Posterior cingulate gyrus (tissue), 11 donors: ENCODE measurements around the gene NDST1.
A peak's percentile ranks its signal among the peaks of the same experiment; 100 is the strongest.
"Not testable (repeated sequence)": the region's sequence is repeated elsewhere in the genome, so short reads cannot be mapped to it uniquely, and the experiment has no call there.

Source experiments
- DNase-seq, 10 donors: peaks; one replicate each; pipeline versions ENCODE4 v3.0.0 to v3.0.0-alpha.2; 2020 to 2021; ENCODE audit warnings: mixed read lengths in 3 of 10
- intact Hi-C: fragments of 100-400 bp; cut with DNase I; formaldehyde crosslinking; loops from one replicate; pipeline ENCODE4 v1.15.1; 2023

NDST1 gene

DNA sequence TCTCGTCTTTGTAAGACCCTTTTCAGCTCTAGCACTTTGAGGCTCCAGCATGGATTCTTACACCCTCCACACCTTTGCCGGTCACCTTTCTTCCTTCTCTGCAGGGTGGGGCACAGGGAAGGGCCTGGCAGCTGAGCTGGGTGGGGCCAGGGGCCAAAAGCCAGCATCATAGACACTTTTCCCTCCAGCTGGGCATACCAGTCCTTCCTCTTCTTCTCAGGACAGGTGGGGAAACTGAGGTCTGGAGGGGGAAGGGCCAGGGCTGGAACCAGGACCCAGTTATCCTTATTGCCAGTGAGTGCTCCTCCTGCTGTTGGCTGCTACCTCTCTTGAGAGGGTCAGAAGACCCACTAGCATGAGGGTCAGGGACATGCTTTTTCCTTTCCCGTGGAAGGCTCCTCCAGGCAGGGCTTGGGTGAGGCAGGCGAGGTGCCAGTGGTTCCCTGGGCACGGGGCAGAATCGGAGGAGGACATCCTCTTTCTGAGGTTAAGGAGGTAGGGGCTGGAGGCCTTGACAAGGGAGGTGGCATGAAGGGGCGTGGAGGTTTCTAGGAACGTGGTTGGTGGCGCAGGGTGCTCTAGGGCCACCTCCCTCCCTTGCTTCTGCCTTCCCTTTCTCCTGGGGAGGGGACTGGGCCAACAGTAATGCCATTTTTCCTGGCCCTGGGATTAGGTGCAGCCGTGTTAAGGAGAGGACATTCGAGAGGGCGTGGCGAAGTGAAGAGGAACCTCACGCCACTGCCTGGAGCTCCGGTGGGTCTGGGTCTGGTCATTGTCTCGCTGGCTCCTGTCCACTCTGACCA lies at the start of gene NDST1:
TSS of gene NDST1 (plus strand) at position 658 of the 803 bp plus-strand sequence. CDS start 13,124 bp downstream, outside the sequence.
- intact Hi-C loops = no loop called here
- no peak for DNase-seq

DNA sequence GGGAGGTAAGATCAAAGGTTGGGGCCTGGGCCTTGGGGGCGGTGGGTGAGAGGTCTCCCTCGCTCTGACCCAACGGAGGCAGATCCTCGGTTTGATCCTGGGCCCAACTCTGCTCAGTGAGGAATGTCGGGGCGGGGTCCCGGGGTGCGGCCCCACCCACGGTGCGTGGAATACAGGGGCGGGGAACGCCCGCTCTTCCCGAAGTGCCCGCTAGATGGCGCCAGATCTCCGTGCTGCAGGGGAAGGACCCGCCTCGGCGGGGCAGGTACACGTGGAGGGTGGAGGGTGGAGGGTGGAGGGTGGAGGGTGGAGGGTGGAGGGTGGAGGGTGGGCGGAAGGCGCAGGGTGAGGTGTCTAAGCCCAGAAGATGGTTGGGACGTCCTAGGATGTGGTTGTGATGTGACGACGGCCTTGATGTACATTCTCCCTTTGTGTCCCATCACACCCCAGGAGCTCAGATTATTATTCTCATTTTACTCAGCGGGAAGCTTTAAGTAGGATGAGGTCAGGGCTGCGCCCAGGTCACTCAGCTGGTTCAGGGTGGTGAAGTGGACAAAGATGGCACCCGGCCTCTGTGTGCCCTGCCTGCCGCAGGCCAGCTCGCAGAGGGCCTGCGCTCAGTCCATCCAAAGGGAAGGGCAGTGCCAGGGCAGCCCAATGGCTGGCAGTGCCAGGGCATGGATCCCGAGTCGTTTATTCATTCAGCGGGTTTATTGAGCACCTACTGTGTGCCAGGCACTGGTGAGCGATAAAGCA lies 49.0 kb upstream of the NDST1 start:
- intact Hi-C loops = loop anchor here (1.0 to 5.0 kb wide), 3 partner anchors 64 to 243 kb away; partner anchors contain the start of gene RBM22
- peak; percentile 58 to 97 (median 82) for DNase-seq

DNA sequence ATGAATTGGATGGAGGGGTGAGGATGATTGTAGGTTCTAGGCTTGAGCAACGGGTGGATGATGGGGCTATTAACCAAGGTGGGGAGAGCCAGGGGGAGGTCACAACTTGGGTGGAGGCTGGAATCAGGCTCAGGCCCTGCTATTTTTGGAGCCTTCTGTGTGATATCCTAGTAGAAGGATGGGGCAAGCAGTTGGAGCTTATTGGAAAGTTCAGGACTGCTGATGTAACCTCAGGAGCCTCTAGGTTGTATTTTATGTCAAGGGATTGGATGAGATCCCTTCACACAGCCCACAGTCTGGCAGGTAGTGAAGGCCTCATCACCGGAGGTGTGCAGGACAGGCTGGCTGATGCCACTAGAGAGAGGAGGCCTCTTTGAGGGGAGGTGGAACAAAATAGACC lies 47.1 kb upstream of the NDST1 start:
- DNase-seq = no peak
- intact Hi-C loops = no loop called here

DNA sequence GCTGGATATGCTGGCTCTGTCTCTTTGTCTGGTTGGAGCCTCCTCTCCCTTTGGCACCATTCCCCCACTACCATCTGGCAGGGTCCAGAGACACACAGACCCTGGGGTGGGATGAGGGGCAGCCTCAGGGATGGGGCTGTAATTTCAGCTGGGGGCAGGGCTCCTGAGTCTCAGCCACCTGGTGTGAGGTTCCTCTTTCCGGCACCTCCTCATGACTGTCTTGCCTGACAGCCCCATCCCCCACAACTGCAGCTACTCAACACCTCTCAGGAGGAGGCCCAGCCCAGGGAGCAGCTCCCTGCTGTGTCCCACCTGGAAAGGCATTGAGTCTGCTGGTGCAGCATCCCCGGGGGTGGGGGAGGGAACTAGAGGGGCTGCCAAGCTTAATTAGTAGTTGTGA lies 46.7 kb upstream of the NDST1 start:
- intact Hi-C loops = no loop called here
- peak in 1 of 10 donors; percentile 62 for DNase-seq

DNA sequence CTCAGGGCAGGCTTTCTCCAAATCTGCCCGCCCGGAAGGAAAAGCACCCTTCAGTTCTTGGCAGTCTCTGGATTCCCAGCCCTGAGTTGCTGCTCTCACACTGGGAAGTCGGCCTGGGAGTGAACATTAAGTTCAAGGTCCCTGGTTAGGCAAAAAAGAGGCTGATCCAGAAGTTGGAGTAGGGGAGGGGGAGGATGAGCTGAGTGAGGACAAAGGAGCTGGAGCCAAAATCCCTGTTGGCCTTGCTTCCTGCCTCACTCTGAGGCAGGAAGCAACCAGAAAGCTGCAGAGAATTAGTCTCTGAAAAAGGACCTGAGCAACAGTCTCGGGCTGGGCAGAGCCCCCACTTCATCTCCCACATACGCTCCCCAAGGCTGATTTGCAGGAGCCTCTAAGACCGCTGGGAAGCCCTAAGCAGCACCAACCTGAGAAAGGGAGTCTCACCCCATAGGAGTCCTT lies 43.3 kb upstream of the NDST1 start:
- intact Hi-C loops = no loop called here
- no peak for DNase-seq

DNA sequence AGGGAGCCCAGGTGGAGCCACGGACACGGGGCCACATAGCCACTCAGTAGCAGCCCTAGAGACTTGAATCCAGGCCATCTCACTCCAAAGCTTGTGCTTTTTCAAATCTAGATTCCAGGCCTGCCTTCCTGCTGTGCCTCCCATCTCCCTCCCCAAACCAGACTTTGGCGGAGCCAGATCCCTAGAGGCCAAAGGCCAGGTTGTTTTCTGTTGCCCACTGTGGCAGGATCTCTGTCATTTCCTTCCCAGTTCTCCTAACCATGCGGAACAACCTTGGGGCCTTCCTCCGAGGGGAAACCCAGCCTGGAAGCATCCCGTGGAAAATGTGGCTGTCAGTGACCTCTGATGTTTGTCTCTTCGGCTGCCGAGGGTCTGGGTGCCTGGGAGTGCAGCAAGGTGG lies 42.0 kb upstream of the NDST1 start:
- DNase-seq = no peak
- intact Hi-C loops = no loop called here

DNA sequence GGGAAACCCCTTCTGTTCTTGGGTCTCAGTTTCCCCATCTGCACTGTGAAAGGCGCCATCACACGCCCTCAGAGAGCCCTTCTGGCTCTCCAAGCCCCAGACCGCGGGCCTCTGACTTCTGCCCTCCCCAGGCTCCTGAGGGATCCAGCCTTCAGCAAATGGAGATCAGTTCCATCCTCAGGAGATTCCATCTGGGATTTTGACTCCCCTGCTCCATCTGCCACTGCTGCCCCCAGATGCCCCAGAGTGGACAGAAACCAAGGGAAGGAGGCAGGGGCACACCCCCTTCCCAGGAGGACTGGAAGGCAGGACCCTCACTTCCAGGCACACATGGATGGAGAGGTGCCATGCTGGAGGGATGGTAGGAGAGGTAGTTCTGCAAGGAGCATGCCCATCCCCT lies 39.7 kb upstream of the NDST1 start:
- peak in 1 of 10 donors; percentile 18 for DNase-seq
- intact Hi-C loops = no loop called here

DNA sequence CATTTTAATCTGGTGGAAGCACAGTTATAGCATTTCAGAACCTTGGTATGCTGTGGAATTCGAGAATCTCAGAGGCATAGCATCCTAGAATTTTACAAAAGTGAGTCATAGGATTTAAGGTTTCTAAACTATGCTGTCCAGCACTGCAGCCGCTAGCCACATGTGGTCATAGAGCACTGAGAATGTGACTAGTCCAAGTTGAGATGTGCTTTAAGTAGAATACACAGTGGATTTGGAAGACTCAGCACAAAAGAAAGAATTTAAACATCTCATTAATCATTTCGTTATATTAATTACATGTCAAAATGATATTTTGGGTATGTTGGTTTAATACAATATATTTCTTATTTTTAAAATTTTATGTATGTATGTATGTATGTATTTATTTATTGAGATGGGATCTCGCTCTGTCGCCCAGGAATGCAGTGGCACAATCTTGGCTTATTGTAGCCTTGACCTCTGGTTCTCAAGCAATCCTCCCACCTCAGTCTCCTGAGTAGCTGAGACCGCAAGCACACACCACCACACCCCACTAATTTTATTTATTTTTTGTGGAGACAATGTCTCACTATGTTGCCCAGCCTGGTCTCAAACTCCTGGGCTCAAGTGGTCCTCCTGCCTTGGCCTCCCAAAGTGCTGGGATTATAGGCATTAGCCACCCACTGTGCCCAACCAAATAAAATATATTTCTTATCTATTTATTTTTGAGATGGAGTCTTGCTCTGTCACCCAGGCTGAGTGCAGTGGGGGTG lies 38.0 kb upstream of the NDST1 start:
- intact Hi-C loops = no loop called here
- DNase-seq = no peak

DNA sequence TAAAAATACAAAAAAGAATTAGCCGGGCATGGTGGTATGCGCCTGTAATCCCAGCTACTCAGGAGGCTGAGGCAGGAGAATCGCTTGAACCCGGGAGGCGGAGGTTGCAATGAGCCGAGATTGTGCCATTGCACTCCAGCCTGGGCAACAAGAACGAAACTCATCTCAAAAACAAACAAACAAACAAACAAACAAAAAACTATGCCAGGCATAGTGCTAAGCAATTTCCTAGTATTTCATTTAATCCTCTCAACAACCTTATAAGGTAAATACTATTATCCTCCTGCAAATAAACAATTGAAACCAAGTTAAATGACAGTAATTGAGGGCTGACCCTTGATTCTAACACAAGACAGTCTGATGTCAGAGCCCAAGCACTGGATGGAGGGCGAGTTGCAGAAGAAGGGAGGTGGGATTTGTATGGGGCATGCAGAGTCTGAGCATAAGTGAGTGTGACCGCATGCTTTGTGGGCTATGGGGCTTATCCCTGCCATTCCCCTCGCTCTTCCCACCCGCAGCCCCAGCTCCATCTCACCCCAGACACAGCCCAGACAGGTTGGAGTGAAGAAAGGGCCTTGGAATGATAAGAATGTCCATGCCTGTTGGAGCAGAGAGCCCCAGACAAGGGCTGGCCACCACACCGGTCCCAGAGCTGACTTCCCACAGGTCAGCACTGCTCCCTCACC lies 34.1 kb upstream of the NDST1 start:
- intact Hi-C loops = no loop called here
- DNase-seq = no peak

DNA sequence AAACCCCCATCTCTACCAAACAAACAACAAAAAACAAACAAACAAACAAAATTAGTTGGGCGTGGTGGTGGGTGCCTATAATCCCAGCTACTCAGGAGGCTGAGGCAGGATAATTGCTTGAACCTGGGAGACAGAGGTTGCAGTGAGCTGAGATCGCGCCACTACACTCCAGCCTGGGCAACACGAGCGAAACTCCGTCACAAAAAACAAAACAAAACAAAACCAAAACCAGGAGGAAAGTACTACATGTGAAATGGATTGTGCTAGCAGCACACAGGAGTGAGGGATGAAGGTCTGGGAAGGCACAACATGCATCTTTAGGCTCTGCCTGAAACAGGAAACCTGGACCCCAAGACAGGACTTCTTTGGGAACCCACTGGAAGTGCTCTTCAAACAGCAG lies 31.4 kb upstream of the NDST1 start:
- intact Hi-C loops, DNase-seq: not testable (repeated sequence)

DNA sequence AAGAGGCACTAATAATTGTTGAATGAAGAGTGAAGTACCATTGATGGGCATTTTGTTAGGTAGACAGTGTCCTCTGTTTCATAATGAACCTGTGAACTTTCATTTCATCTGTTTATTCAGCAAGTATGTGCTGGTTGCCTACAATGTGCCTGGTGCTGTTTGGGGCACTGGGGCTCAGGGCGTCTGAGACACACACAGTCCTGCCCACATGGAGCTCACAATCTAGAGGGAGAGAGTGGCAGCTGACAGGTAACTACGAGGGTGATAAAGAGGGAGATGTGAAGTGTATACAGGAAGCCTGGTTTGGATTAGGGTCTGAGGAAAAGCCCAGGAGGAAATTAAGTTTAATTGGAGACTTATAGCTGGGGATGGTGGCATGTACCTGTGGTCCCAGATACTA lies 28.5 kb upstream of the NDST1 start:
- DNase-seq = no peak
- intact Hi-C loops = no loop called here

DNA sequence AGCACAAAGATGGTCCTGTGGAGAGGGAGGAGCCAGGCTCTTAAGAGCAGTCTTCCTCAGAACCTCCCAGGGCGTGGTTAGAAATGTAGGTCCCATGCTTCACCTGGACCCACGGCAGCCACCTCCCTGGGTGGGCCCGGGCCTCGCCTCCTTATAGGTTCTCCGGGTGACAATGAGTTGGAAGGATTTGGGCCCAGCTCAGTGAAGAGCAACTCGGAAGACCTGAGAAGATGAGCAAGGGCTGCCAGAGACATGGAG lies 26.3 kb upstream of the NDST1 start:
- intact Hi-C loops = no loop called here

DNA sequence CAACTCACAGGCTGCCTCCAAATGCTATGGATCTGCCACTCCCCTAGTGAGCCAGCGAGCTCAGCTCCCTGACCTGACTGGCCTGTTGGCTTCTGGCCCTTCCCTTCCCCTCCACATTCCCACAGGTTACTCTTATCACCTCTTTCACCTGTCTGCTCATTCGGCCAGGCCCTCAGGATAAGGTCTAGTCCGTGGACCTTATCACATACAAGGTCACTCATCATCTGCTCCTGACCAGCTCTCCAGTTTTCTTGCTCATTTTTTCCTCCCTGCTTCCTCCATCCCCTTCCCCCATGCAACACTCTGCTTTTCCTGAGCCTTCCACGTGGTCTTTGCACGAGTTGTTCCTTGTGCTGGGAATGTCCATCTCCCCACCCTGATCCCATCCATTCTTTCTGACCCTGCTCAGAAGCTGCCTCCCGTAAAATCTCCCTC lies 25.9 kb upstream of the NDST1 start:
- intact Hi-C loops = no loop called here
- no peak for DNase-seq

More for the DNA sequence above, 26.3 kb upstream of the NDST1 start:
- no peak for DNase-seq

DNA sequence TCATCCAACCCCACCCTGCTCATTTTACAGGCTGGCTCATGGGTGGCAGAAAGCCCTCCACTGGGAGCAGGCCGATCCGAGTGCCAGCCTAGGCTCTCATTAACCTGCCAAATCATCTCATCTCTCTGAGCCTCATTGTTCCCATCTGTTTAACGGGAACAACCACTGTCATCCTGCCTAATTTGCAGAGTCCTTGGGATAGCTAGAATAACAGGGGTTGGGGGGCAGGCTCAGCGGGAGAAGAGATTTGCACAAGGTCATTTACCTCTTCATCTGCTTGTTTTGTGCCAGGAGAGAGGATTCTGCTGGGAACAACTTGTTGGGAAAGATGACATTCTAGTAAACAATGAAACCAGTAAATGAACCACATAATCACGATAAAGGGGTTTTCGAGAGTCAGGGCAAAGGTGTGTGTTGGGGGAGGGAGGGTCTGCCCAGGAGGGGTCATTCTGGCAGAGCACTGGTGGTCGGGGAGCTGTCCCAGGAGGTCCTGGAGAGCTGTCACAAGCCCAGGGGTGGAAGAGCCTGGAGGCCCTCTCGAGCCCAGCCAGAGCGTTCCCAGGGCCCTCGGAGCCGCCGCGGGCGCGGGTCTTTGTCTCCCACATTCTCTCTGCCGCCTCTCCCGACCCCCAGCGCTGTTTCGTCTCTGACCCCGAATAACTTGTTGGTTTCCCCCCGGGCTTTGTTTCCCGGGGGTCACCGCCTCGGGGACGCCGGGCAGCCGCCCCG lies 22.8 kb upstream of the NDST1 start:
- intact Hi-C loops = loop anchor here (5.0 kb wide), 1 partner anchor 57 kb away; no protein-coding TSS in a partner anchor
- DNase-seq = no peak

DNA sequence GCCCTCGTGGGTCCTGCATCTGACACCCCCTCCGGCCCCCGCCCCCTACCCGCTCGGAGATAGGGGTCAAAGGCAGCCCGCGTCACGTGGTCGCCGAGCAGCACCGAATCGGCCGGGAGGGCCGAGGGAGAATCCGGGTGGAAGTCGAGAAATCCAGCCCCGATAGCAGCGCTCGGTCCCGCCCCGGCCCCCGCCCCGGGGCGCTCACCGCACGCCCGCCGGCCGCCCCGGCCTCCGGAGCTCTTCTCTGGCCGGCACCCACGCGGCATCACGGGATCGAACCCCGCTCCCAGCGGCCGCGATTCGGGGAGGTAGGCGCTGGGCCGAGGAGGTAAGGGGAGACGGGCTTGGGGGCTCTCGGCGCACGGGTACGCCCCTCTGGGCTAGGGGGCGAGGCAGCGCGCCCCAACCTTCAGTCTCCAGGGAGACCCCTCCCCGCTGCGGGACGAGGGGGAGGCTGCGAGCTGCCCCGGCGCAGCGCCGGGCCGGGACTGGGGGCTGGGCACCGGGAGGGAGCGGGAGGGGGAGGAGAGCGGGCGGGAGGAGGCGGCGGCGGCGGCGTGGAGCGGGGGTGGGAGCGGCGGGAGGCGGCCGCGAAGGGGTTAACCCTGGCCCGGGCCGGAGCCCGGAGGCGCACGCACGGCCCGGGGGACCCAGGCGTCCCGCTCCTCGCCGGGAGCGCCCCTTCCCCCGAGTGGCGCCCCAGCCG lies 22.1 kb upstream of the NDST1 start:
- peak in 9 of 10 donors; percentile 49 to 94 (median 73) for DNase-seq
- intact Hi-C loops = loop anchor here (2.0 to 5.0 kb wide), 2 partner anchors 37 to 56 kb away; no protein-coding TSS in a partner anchor

DNA sequence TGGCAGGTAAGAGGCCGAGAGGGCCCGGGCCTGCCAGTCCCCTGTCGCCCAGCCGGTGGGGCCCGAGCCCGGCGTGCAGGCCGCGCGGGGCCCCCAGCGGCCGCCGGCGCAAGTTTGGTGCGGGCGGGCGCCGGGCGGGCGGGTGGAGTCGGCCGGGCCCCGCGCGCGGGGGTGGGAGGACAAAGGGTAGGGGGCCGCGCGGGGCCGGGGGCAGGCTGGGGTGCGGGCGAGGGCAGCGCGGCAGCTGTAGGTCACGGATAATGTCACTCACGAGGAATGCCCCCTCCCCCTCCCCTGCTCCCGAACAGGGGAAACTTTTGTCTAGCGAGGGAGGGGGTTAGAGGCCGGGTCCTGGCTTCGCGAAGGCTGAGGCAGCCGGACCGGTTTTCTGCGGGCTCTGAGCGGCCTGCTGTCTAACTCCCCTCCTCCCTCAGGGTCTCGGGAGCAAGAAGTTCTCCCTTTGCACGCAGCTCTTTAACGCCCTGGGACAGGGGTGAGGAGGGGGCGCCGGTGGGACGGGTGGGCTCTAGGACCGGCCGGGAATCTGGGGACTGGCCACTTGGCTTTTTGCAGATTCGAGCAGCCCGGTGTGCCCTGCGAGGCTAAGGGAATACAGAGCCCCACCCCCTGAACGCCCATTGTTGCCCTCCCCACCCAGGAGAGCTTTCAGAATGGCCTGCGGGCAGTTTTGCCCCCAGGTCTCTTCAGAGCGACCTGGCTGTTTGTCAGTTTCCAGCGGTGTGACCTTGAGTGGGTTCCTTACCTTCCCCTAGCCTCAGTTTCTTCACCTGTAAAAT lies 21.3 kb upstream of the NDST1 start:
- DNase-seq = peak in 4 of 10 donors; percentile 31 to 91 (median 51)

DNA sequence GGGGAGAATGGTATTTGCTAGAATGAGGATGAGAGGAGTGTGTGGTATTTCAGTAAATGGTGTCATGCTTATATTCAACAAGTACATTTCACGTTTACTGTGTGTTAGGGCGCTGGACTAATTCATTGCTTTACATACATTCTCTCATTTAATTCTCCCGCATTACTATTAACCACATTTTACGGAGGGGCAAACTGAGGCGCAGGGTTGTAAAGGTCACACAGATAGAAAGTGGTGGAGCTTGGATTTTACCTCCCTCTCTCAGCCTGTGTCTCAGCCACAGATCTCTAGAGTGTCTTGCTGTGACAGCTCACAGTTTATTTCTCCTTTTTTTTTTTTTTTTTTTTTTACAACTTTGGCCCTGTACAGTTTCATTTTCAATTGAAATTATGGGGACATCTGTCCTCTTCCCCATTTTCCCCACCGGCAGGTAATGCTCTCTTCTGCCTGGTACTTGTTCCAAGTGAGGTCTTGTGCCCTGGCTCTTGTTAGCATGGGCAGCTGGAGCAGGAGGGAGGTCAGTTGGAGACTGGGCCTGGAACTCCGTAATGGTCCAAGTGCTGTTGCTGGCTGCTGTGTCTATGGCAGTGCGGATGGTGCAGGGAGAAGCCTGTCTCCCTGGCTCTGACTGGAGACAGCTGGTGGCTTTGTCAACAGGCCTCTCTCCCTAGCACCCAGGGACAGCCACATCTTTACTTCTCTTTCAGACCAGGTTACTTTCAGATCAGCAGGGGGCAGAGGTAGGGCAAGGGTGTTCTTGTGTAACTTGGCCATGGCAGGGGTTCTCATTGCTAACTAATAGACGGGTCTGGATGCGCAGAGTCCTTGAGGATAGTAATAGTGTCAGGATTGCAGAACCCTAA lies 20.5 kb upstream of the NDST1 start:
- peak in 7 of 10 donors; percentile 47 to 94 (median 56) for DNase-seq
- intact Hi-C loops = loop anchor here (2.0 to 5.0 kb wide), 2 partner anchors 35 to 55 kb away; no protein-coding TSS in a partner anchor

More for the DNA sequence above, 21.3 kb upstream of the NDST1 start:
- intact Hi-C loops = loop anchor here (2.0 to 5.0 kb wide), 2 partner anchors 36 to 56 kb away; no protein-coding TSS in a partner anchor
